CD14-positive monocyte (primary cell): ENCODE measurements around the gene CDH11. TPM values are rescaled to one million over a fixed set of nuclear protein-coding genes. Genes with fewer than 3 reads are reported as not detected.

Experiments used
- DNase-seq, 3 donors: peaks; one replicate each; pipeline ENCODE4 v3.0.0-alpha.2; 2011 to 2022
- H2AFZ ChIP-seq: 2 replicates; pipeline ENCODE4 v1.6.0; 2012; ENCODE audit warnings: mild to moderate bottlenecking, low read depth, low read length, inconsistent platforms; ENCODE audit not compliant: insufficient read depth, poor library complexity, severe bottlenecking
- H3K27ac ChIP-seq, 2 donors: 1 replicate in 1 of 2; 2 replicates in 1 of 2; pipeline ENCODE4 v1.5.1; 2012 to 2013; ENCODE audit warnings: low read length in 2 of 2, control low read depth in 1 of 2, inconsistent platforms in 1 of 2, low read depth in 1 of 2, mild to moderate bottlenecking in 1 of 2
- H3K27me3 ChIP-seq, 2 donors: one replicate each; pipeline versions ENCODE4 v1.6.0 to v1.6.1; 2011 to 2013; ENCODE audit warnings: low read length in 2 of 2; ENCODE audit not compliant: control insufficient read depth in 2 of 2, insufficient read depth in 2 of 2
- H3K36me3 ChIP-seq, 2 donors: replicated peaks in 1 of 2; 1 replicate in 1 of 2; 2 replicates in 1 of 2; pipeline versions ENCODE4 v1.5.1 to v1.6.1; 2012 to 2013; ENCODE audit warnings: low read length in 2 of 2, control low read depth in 1 of 2, inconsistent platforms in 1 of 2, mild to moderate bottlenecking in 1 of 2; ENCODE audit not compliant: insufficient read depth in 2 of 2, control insufficient read depth in 1 of 2
- H3K4me1 ChIP-seq, 2 donors: 1 replicate in 1 of 2; 2 replicates in 1 of 2; pipeline versions ENCODE4 v1.5.1 to v1.6.1; 2012 to 2013; ENCODE audit warnings: low read length in 2 of 2, control low read depth in 1 of 2, inconsistent platforms in 1 of 2, mild to moderate bottlenecking in 1 of 2, moderate library complexity in 1 of 2; ENCODE audit not compliant: insufficient read depth in 2 of 2, control insufficient read depth in 1 of 2
- H3K4me2 ChIP-seq: replicated peaks from 2 replicates; pipeline ENCODE3; 2012; ENCODE audit warnings: low read length, moderate library complexity, mild to moderate bottlenecking; ENCODE audit not compliant: poor library complexity, severe bottlenecking; ENCODE audit errors: extremely low read depth
- H3K4me3 ChIP-seq, 3 experiments: fragments of 200-600 bp in 1 of 3; sonication (generic) in 1 of 3; replicated peaks in 1 of 3; 1 replicate in 2 of 3; 2 replicates in 1 of 3; pipeline ENCODE4 v1.5.1; 2011 to 2013; ENCODE audit warnings: low read length in 3 of 3, mild to moderate bottlenecking in 3 of 3, control low read depth in 2 of 3, low read depth in 2 of 3, inconsistent platforms in 1 of 3, moderate library complexity in 1 of 3
- H3K79me2 ChIP-seq: 2 replicates; pipeline ENCODE4 v1.6.0; 2012; ENCODE audit warnings: mild to moderate bottlenecking, control low read depth, inconsistent platforms, low read length, moderate library complexity; ENCODE audit not compliant: insufficient read depth
- H3K9ac ChIP-seq: 2 replicates; pipeline ENCODE4 v1.6.0; 2017; ENCODE audit warnings: low read length, mild to moderate bottlenecking; ENCODE audit not compliant: insufficient read depth, poor library complexity, severe bottlenecking
- H3K9me3 ChIP-seq, 2 donors: replicated peaks in 1 of 2; 1 replicate in 1 of 2; 2 replicates in 1 of 2; pipeline versions ENCODE4 v1.5.1 to v1.6.1; 2012 to 2013; ENCODE audit warnings: low read length in 2 of 2, control low read depth in 1 of 2; ENCODE audit not compliant: control insufficient read depth in 1 of 2, insufficient read depth in 1 of 2
- H4K20me1 ChIP-seq: 2 replicates; pipeline ENCODE4 v1.6.0; 2012; ENCODE audit warnings: mild to moderate bottlenecking, low read length, control low read depth, moderate library complexity; ENCODE audit not compliant: insufficient read depth
- H3K27ac Mint-ChIP-seq, 7 donors: one replicate each; pipeline ENCODE4 v1.8.0; 2020; ENCODE audit warnings: mild to moderate bottlenecking in 7 of 7, mixed read lengths in 7 of 7, moderate library complexity in 6 of 7, inconsistent platforms in 2 of 7
- H3K27me3 Mint-ChIP-seq, 3 donors: one replicate each; pipeline ENCODE4 v1.8.0; 2021 to 2022; ENCODE audit warnings: low read depth in 3 of 3, mild to moderate bottlenecking in 3 of 3, mixed read lengths in 3 of 3, moderate library complexity in 3 of 3, inconsistent platforms in 1 of 3
- H3K36me3 Mint-ChIP-seq, 2 donors: one replicate each; pipeline ENCODE4 v1.8.0; 2020; ENCODE audit warnings: mixed read lengths in 2 of 2, inconsistent platforms in 1 of 2, mild to moderate bottlenecking in 1 of 2
- H3K4me1 Mint-ChIP-seq: one replicate; pipeline ENCODE4 v1.8.0; 2020; ENCODE audit warnings: mild to moderate bottlenecking, mixed read lengths
- H3K4me3 Mint-ChIP-seq, 2 donors: one replicate each; pipeline ENCODE4 v1.8.0; 2020; ENCODE audit warnings: mild to moderate bottlenecking in 2 of 2, mixed read lengths in 2 of 2, moderate library complexity in 1 of 2
- H3K9me3 Mint-ChIP-seq, 7 donors: one replicate each; pipeline ENCODE4 v1.8.0; 2020 to 2022; ENCODE audit warnings: mixed read lengths in 7 of 7, mild to moderate bottlenecking in 6 of 7, moderate library complexity in 6 of 7, inconsistent platforms in 2 of 7
- CTCF ChIP-seq: fragments of 200-600 bp; IDR thresholded peaks from one replicate; pipeline ENCODE4 v1.8.0; 2022; ENCODE audit warnings: antibody characterized with exemption, mild to moderate bottlenecking
- WGBS: methylation state at CpG from one replicate; pipeline ENCODE4 v1.1.5; 2013; ENCODE audit warnings: missing lambda C conversion rate; ENCODE audit not compliant: insufficient coverage; 5-methylcytosine and 5-hydroxymethylcytosine counted together
- intact Hi-C, 2 donors: fragments of 100-400 bp; cut with micrococcal nuclease; formaldehyde crosslinking; loops; one replicate each; pipeline versions ENCODE4 v1.15.0 to v1.15.1; 2023
- polyA plus RNA-seq, 3 donors: library from polyadenylated mRNA; depleted of rRNA in 1 of 3; unstranded in 2 of 3; stranded (reverse) in 1 of 3; fragments of 300-500 nt in 2 of 3; fragments of >200 nt in 1 of 3; fragmentation: Illumina TruSeq in 2 of 3; gene quantifications; 1 replicate in 2 of 3; 2 replicates in 1 of 3; pipeline ENCODE4 v1.2.3, GENCODE V29; 2012 to 2021

CDH11 gene
- polyA plus RNA-seq, 3 donors: not detected

GRCh38 chr16:64898159-64898558 lies 223.7 kb downstream of the CDH11 start:
- WGBS: no CpG with 5 or more reads among the region's 2 CpGs

More at GRCh38 chr16:64898159-64898558, 223.7 kb downstream of the CDH11 start:
- peaks cover 0 to 3% (median 0%) of the 10 kb centered on the region in 7 donors for H3K9me3 Mint-ChIP-seq
- H3K4me3 Mint-ChIP-seq: no peak overlapping the region
- Histone ChIP-seq H3K4me2 (no peak overlapping the region), H3K27ac (no peak overlapping the region), H3K9me3 (no peaks in the 10 kb centered on the region), H2AFZ (no peak overlapping the region), H3K79me2 (no peaks in the 10 kb centered on the region), H4K20me1 (no peaks in the 10 kb centered on the region), H3K27me3 (no peaks in the 10 kb centered on the region), H3K4me1 (no peaks in the 10 kb centered on the region), H3K36me3 (no peaks in the 10 kb centered on the region), H3K4me3 (no peak overlapping the region), H3K9ac (no peak overlapping the region)
- no peaks in the 10 kb centered on the region for H3K27me3 Mint-ChIP-seq
- intact Hi-C loops: no loop called here
- DNase-seq: no peak
- H3K36me3 Mint-ChIP-seq: no peaks in the 10 kb centered on the region
- no peaks in the 10 kb centered on the region for H3K4me1 Mint-ChIP-seq
- no peak overlapping the region for H3K27ac Mint-ChIP-seq
- TF ChIP-seq CTCF: no peak
